Limb (tissue), 2 donors: ENCODE data around the gene ZMYND12.

Experiments
- DNase-seq, 2 donors: peaks; one replicate each; pipeline ENCODE4 v3.0.0-alpha.2; 2016; ENCODE audit errors: extremely low spot score in 2 of 2

The ZMYND12 gene

GRCh38 chr1:42392967-42393848 is 62.6 kb downstream of the ZMYND12 start:
- DNase-seq = no peak

GRCh38 chr1:42392255-42392654 is 63.6 kb downstream of the ZMYND12 start:
- no peak for DNase-seq

GRCh38 chr1:42386051-42386450 is 69.8 kb downstream of the ZMYND12 start:
- no peak for DNase-seq

GRCh38 chr1:42385283-42385682 is 70.5 kb downstream of the ZMYND12 start:
- no peak for DNase-seq

GRCh38 chr1:42381280-42381673 is 74.5 kb downstream of the ZMYND12 start:
- no peak for DNase-seq

- DNase-seq = peak; percentile 21 to 81
Observed at GRCh38 chr1:42380586-42381279, 75.1 kb downstream of the ZMYND12 start, which contains the start of gene RIMKLA. TSS of gene RIMKLA (plus strand) at chr1:42380792. CDS start at chr1:42380935, 143 bp downstream.
